Activated CD4-positive, CD25-positive, alpha-beta regulatory T cell (primary cell): Measurements from ENCODE around the gene MRFAP1.
"Not testable (repeated sequence)": the region's sequence is repeated elsewhere in the genome, so short reads cannot be mapped to it uniquely, and the experiment has no call there.

Source experiments
- DNase-seq, 4 experiments: peaks; one replicate each; lab custom pipeline; 2025; lab: John Stamatoyannopoulos, UW

The MRFAP1 gene

DNA sequence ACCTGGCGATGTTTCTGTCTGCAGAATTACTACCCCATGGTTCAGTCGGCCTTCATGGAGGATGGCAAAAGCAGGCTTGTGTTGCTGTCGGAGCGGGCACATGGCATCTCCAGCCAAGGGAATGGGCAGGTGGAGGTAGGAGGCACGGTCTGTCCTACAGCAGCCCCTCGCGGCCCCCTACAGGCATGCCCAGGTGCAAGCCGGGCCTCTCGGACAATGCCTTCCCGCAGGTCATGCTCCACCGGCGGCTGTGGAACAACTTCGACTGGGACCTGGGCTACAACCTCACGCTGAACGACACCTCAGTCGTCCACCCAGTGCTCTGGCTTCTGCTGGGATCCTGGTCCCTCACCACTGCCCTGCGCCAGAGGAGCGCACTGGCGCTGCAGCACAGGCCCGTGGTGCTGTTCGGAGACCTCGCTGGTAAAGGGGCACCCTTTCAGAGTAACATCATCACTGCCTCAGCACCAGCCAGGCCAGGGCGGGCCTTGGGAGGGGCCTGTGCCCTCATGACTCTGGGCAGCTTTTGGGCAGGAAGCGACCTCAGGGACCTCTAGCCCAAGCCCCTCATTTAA is 29.5 kb upstream of the MRFAP1 start:
- DNase-seq, result no peak

GRCh38 chr4:6612961-6613675 is 27.4 kb upstream of the MRFAP1 start:
- DNase-seq, result no peak

GRCh38 chr4:6613676-6614651 is 26.5 kb upstream of the MRFAP1 start:
- DNase-seq, result no peak

- DNase-seq, result no peak
Observed at GRCh38 chr4:6614701-6615230, 25.7 kb upstream of the MRFAP1 start.

DNA sequence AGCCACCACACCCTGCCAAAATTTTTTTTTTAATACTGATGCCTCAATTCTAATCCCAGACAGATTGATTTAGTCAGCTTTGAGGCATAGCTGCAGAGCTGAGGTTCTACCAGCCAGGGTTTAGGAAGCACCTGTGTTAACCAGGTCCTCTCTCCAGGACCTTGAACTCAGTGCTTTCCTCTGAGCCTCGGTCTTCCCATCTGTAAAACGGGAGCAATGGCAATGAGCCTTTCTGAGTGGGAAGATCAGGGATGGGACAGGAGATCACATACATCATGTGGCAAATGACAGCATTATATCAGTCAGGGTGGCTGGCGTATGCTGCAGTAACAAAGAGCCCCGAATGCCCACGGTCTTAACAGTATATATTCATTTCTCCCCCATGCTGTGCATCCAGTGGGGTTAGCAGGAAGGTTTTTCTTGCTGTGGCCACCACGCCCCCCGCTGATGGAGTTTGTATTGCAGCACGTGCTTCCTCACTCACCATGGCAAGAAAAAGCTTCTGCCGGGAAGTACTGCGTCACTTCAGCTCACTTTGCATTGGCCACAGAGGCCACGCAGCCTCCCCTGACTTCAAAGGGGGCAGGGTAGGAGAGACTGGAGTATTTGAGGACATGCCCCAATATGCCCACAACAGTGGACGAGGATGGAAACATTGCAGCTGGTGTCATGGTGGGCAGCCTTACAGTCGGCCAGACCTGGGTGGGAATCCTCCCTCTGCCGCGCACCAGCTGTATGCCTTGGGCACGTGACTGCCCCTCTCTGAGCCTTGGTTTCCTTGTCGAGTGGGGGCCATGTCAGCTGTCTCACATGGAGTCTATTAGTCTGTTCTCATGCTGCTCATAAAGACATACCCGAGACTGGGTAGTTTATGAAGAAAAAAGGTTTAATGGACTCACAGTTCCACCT is 24.1 kb upstream of the MRFAP1 start:
- no peak for DNase-seq

GRCh38 chr4:6617246-6617645 is 23.2 kb upstream of the MRFAP1 start:
- DNase-seq, result no peak

- no peak for DNase-seq
Observed at GRCh38 chr4:6618386-6619115, 21.9 kb upstream of the MRFAP1 start.

DNA sequence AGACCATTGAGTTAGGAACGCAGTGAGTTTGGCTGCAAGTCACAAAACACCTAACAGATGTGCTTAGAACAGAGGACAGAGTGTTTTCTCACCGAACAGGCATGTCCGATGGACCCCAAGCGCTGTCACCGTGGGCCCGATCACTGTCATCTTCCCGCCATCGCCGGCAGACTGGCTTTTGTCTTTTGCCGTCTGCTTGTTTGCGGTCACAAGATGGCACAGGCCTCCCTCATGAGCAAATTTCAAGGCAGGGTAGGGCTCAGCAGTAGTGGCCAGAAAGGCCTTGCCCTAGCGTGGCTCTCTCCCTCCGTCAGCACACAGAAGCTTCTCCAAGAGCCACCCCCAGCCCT is 21.4 kb upstream of the MRFAP1 start:
- DNase-seq, result no peak

- DNase-seq, result no peak
Observed at GRCh38 chr4:6619466-6620255, 20.8 kb upstream of the MRFAP1 start.

DNA sequence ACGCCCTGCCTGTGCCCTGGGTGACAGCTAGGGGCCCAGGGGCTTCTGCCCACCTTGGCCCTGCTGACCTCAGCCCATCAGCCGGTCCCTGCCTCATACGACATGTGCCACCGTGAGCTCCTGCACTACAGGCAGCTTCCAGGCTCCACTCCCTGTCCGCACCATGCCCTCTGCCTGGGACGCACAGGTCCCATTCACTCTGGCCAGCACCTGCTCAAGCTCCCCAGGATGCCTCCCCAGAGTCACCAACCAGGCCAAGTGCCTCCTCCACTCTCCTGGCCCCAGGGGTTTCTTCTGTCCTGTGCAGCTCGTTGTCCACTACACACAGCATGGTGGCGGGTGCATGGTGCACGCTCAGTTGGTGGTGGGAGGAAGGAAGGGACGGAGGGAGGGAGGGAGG is 20.2 kb upstream of the MRFAP1 start:
- DNase-seq, result no peak

- no peak for DNase-seq
Observed at GRCh38 chr4:6620891-6621555, 19.5 kb upstream of the MRFAP1 start.

DNA sequence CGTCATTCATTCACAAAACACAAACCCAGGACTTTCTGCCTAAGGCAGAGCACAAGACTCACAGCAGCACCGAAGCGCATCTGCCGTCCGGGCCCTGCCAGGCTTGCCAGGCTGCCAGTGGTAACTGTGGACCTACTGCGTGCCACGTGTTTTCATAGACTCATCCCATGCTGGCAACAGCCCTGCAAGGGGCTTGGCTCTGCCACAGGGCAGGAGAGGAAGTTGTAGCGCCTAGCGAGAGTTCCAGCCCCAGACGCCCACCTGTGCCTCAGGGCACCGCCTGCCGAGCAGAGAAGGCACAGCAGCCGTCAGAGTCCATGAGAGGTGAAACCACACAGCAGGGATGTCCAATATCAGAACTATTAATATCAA is 18.9 kb upstream of the MRFAP1 start:
- DNase-seq, result no peak

DNA sequence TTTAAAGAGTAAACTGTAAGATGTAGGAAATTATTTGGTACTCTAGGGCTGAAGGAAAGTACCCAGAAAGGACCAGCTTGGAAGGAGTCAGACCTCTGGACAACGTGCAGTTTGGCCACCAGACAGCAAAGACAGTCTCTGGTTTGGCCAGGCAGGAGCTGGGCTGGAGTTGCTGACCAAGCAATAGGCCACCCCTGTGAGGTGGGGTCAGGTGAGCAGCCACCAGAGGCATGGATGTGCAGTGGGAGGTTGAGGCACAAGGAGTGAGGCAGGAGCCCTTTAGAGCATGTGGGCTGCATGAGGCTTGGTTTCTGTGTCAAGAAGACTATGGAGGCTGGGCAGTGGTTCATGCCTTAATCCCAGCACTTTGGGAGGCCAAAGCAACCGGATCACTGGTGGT is 17.7 kb upstream of the MRFAP1 start:
- DNase-seq, result no peak

GRCh38 chr4:6625256-6625655 is 15.2 kb upstream of the MRFAP1 start:
- DNase-seq, result no peak

DNA sequence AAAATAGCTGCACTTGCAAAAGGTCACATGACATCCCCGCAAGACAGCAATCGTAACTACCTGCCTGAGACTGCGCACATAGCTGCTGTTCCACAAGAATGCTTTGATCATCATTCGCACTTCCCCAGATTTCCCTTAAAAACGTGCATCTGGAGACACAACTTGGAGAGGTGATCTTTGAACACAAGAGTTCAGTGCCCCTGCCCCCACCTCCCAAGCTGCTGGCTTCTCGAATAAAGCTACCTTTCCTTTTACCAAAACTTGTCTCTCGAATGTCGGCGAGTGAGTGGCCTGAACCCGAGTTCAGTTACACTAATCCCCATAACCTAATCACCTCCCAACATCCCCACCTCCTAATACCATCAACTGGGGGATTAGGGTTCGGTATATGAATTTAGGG is 14.4 kb upstream of the MRFAP1 start:
- no peak for DNase-seq

DNA sequence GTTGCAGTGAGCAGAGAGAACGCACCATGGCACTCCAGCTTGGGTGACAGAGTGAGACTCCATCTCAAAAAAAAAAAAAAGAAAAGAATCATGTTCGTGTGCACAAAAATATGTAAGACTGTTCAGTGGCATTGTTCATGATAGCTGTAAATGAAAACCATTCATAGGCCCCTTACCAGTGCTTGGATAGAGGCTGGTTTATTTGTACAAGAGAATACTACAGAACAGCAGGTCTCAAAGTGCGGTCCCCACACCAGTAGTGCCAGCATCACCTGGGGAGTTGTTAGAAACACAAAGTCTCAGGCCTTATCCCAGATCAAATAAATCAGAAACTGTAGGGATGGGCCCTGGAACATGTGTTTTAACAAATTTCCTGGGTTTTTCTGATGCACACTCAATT is 12.7 kb upstream of the MRFAP1 start:
- no peak for DNase-seq

GRCh38 chr4:6628484-6628883 is 12.0 kb upstream of the MRFAP1 start:
- DNase-seq, result not testable (repeated sequence)

- DNase-seq, result no peak
Observed at GRCh38 chr4:6632125-6632524, 8.4 kb upstream of the MRFAP1 start.

DNA sequence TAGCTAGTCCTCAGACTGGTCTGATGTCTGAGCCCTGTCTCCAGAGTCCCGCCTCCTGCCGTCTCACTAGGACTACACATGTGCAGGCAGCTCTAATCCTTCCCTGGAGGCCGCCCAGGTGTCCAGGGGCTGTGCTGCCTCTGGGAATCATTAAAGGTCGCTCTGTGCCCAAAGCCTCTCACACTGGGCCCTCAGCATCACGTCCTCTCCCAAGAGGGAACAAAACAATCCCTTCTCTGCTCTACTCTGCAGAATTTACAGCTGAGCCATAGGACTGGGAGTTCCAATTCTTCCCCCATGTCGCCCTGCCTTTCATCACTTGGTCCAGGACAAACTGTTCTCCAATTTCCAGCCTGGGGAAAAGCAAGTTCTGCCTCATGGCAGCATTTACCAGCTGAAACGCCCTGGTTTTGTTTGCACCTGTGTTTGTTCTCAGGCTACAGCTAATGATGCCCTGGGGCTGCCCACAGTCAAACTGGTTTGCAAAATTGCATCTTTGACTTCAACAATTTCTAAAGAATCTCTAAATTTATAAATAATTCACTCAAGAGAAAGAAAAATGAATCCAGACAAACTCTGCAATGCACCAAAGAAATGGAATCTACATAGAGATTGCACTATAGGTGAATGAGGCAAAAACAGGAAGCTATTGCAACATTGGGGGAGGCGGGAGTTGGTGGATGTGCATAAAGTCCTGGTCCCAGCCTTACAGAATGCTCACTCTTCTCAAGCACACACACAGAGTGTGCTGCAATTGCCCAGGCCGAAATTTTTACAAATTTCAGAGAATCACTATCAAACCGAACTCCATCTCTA is 7.2 kb upstream of the MRFAP1 start:
- no peak for DNase-seq
